GM12801 (cell line): Measurements from ENCODE around the gene MSANTD1.

Experiments
- CTCF ChIP-seq: IDR thresholded peaks from one replicate; pipeline ENCODE4 v1.5.1; 2011; ENCODE audit warnings: control low read depth; ENCODE audit not compliant: insufficient read length; ENCODE audit errors: extremely low read depth

The MSANTD1 gene

GRCh38 chr4:3248811-3249661 is at the start of gene MSANTD1:
TSS of gene MSANTD1 (plus strand) at chr4:3249159. CDS start at chr4:3249223, 64 bp downstream.
- no peak for TF ChIP-seq CTCF

GRCh38 chr4:3199653-3200422 is 49.1 kb upstream of the MSANTD1 start:
- no peak for TF ChIP-seq CTCF

- TF ChIP-seq CTCF, result no peak
These were observed 48.4 kb upstream of the MSANTD1 start for GRCh38 chr4:3200423-3201090.

- no peak for TF ChIP-seq CTCF
These were observed 46.9 kb upstream of the MSANTD1 start for GRCh38 chr4:3201718-3202702.

GRCh38 chr4:3202836-3203820 is 45.8 kb upstream of the MSANTD1 start:
- no peak for TF ChIP-seq CTCF

GRCh38 chr4:3203971-3204431 is 45.0 kb upstream of the MSANTD1 start:
- TF ChIP-seq CTCF, result no peak
